Heart left ventricle (tissue), 13 donors: Measurements from ENCODE around the gene SH3YL1.

Experiments used
- POLR2A ChIP-seq, 2 donors: fragments of 450-650 bp; IDR thresholded peaks; one replicate each; pipeline ENCODE4 v1.6.1; 2017; ENCODE audit warnings: antibody characterized with exemption in 2 of 2, mild to moderate bottlenecking in 2 of 2, moderate library complexity in 2 of 2
- TF ChIP-seq, protein P1 (sequence below), 12 donors: fragments of 200-600 bp; sonication (generic) in 4 of 12; IDR thresholded peaks; one replicate each; pipeline versions ENCODE4 v1.5.0 to v1.8.0; 2018 to 2022; ENCODE audit warnings: antibody characterized with exemption in 12 of 12, mild to moderate bottlenecking in 5 of 12
- donor health status: ischemic (EF 13 %, LVEDD 7.1; RV severe dilation, severe dysfunction).
- donor health status: DM: no; HTN: yes; CAD: no.
- donor health status: DM: no; HTN: no; CAD: no.
- donor health status: ischemic (EF 25% LVEDD 6.9; RV normal size, moderate dysfunction).
- donor health status: ischemic (EF 25% LVEDD 5.7; RV mildly dilated, moderate dysfunction).
- donor health status: ischemic (EF 35%, LVEDD 5.7; RV mildly dilated, moderate dysfunction).
- donor health status: nonischemic (EF 11% LVEDD 7.7; RV severe dilation, severe dysfunction).
- donor health status: DM: yes; HTN: yes; CAD: no.
- donor health status: PGD.
- donor health status: ischemic (EF 29% LVEDD 5.4; RV normal size, mild dysfunction).
- donor health status: nonischemic (EF 23%, LVEDD 6.1; RV moderate dilation, normal function).

GRCh38 chr2:180311-180710 is 83.5 kb downstream of the SH3YL1 start:
- no peak for TF ChIP-seq POLR2A (IDR thresholded peaks at IDR 0.05)
- TF ChIP-seq, protein P1, sequence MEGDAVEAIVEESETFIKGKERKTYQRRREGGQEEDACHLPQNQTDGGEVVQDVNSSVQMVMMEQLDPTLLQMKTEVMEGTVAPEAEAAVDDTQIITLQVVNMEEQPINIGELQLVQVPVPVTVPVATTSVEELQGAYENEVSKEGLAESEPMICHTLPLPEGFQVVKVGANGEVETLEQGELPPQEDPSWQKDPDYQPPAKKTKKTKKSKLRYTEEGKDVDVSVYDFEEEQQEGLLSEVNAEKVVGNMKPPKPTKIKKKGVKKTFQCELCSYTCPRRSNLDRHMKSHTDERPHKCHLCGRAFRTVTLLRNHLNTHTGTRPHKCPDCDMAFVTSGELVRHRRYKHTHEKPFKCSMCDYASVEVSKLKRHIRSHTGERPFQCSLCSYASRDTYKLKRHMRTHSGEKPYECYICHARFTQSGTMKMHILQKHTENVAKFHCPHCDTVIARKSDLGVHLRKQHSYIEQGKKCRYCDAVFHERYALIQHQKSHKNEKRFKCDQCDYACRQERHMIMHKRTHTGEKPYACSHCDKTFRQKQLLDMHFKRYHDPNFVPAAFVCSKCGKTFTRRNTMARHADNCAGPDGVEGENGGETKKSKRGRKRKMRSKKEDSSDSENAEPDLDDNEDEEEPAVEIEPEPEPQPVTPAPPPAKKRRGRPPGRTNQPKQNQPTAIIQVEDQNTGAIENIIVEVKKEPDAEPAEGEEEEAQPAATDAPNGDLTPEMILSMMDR (IDR thresholded peaks at IDR 0.05), result no peak
